ENCODE measurements around the gene SIRPA. TPM values are rescaled to one million over a fixed set of nuclear protein-coding genes. Genes with fewer than 3 reads are reported as not detected.

Gene SIRPA
- polyA plus RNA-seq, 12 donors: 20.9 to 37.6 (median 29.7) TPM; not detected in 1

DNA sequence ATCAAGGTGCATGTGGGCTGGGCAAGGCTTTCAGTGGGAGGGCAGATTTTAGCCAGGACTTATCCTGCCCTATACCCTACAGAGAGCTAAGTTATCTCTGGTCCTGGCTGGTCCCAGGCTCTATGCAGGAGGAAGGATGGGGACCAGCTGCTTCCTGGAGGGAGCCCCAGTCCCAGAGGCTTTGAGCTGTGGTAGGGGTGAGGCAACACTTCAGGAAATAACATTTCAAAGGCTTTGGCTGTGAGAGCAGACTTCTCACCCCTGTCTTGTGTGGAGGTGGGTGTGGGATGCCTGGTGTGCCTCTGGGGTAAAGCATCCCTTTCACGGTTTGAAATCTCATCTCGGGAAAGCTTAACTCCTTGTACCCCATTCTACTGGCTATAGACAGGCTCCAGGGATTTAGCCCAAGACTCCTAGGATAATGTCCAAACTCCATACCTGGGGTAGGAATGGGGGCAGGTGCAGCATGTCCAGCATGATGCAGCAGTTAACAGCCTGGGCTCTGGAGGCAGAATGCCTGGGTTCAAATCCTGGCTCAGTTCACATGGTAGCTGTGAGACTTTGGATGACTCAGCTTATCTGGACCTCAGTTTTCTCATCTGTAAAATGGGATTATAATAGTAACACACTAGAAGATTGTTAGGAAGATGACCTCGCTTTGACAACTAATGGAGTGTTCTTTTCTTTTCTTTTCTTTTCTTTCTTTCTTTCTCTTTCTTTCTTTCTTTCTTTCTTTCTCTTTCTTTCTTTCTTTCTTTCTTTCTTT, 27.5 kb upstream of the SIRPA start:
- DNase-seq: no peak

DNA sequence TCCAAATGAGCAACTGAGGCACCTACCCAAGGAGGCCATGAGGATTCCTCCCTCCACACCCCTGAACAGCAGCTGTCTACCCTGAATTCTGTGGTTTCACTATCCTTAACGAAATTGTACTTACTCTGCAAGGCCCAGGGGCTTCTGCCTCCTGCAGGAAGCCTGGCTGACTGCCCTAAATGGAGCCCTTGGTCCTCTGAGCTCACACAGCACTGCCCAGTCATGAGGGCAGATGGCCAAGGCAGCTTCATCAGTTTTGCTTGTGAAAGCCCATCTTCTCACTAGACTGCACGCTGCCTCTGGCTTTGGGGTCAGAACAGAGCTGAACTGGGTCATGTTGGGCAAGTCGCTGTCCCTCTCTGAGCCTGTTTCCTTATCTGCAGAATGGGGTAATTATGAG, 26.4 kb upstream of the SIRPA start:
- DNase-seq: no peak

DNA sequence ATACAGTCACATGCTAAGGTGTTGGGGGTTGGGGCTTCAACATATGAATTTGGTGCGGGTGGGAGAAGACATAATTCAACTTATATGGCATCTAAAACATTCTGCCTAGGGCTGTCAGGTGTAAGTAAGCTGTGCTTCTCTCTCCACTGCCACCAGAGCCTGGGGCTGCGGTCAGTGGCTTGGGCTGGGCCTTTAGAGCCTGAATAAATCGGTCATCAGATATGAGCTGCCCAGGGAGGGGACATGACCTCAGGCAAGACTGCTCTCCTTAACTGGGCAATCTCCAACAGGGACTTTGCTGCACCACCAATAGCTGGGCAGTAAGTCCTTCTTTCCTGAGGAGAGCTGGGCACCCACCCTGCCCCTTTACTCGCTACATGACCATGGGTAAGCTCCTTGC, 24.9 kb upstream of the SIRPA start:
- no peak for DNase-seq

DNA sequence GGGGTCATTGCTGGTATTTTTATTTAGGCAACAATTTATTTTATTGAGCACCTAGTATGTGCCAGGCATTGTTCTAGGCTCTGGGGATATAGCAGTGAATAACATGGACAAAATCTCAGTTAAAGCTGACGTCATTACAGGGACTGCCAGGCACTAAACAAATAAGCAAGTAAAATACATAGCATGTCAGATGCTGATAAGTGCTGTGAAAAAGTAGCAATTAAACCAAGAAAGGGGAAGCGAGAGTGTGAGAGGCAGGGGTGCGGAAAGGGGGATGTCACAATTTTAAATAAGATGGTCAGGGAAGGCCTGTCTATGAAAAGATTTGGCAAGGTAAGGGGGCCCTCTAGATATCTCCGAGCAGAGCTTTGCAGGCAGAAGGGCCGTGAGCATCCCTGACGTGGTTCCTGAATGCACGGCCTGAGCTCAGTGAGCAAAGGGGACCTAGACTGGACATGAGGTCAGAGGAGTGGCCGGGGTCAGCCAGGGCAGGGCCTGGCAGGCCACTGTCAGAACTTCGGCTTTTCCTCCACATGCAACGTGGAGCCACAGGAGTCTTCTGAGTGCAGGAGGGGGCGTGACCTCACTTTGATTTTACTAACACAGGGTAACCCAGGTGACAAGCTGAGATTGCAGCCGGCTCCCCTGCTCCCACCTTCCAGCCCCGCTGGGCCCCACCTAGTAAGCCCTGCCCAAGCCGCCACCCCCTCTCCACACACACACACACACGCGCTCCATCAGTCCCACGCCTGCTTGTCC, 24.2 kb upstream of the SIRPA start:
- no peak for DNase-seq

DNA sequence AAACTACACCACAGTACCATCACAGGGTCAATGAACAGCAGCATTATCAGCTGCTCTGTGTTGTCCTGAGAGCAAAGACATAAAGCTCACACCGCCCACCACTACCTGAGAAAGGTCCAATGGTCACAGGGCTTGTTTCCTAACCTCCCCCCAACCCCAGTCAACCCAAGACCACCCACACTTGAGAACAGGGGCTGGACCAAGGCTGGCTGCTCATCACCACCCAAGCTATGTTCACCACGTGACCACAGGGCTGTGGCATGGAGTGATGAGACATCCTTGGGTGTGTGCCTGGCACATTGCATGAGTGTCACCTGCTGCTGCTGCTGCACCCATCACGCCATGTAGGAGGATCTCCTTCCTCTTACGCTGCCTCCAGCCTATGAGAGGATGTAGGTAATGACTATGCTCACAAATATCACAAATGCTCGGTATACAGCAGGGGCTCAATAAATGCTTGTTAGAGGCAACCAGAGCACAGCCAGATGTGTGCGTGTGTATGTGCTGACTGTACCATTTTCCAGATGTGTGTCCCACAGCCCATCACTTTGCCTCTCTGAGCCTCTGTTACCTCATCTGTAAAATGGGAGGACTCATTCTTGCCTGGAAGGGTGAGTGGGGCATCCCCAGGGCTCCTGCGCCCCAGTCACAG, 23.3 kb upstream of the SIRPA start:
- DNase-seq: no peak

DNA sequence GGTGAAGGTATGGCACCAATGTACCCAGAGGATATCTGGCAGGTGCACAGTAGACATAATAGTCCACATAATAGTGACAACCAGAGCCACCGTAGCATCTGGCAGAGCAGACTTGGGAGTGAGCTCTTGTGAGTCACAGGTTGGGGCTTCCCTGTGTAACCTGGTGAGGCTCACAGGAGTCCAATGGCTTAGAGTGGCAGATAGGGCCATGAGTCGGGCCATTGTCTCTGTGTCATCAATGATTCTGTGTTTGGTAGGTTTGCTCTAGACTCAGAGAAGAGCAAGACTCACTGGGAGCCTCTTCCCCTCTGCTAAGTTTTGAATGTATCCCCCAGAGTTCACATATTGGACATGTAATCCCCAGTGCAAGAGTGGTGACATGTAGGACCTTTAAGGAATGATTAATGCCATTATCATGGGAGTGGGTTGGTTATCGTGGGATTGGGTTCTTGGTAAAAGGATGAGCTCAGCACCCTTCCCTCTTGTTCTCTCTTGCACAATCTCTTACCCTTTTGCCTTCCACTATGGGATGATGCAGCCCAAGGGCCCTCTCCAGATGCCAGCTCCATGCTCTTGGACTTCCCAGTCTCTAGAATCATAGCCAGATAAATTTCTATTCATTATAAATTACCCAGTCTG, 22.6 kb upstream of the SIRPA start:
- no peak for DNase-seq

DNA sequence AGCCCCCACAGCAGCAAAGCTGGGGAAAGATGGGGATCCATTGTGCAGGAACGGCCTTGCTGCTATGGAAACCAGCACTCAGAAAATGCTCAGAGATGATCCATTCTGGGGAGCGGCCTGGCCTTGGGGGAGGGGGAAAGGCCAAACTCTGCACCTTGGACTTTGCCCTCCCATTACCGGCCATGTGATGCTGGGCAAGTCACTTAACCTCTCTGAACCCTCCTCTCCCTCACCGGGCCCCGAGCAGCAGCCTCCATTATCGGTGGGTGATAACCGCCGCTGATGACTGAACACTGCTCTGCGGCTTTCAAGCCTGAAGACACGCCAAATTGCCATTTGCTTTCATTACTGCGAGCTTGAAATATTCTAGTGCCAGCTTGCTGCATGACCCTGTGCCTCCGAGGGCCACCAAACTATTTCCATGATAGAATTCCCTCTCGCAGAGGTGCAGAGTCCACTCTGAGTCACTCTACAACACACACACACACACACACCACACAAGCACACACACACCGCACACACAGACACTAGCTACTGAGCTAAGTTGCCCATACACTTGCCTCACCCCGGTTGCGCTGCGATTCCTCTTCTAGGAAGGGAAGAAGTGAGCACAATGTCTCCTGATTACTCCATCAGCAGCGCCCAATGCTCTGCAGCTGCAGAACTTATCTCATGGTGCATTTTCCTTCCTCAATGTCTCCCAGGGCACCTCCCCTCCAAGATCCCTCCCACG, 20.6 kb upstream of the SIRPA start:
- DNase-seq: no peak

DNA sequence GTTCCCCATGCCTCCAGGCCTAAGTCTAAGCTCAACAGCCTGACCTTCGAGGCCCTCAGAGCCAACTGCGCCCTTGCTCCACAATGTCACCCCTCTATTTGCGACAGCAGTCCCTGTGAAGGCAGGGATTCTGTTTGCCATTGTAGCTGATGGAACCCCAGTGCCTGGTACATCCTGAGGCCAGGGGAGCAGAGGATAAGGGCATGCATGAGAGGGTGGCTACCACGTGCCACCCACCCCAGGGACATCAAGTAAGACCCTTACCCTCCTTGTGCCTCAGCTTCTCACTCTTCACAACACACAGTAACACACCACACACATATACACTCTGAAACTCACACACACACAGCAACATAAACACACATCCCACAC, 20.0 kb upstream of the SIRPA start:
- DNase-seq: no peak

DNA sequence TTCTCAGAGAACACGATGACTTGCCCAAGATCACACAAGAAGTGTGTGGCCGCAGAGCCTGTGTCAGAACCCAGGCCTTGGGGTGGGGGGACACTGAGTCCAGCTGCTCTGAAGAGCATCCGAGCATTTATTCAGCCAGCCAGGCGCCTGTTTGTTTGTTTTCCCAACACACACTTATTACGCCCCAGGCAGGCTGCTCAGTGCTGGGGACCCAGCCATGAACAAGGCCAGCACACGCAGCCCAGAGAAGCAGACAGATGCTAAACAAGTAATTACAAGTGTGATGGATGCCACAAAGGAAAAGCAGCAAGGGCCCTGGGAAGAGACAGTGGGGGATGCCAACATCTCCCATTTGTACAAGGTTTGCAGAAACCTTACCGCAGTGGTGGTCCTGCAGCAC, 19.4 kb upstream of the SIRPA start:
- DNase-seq: no peak

DNA sequence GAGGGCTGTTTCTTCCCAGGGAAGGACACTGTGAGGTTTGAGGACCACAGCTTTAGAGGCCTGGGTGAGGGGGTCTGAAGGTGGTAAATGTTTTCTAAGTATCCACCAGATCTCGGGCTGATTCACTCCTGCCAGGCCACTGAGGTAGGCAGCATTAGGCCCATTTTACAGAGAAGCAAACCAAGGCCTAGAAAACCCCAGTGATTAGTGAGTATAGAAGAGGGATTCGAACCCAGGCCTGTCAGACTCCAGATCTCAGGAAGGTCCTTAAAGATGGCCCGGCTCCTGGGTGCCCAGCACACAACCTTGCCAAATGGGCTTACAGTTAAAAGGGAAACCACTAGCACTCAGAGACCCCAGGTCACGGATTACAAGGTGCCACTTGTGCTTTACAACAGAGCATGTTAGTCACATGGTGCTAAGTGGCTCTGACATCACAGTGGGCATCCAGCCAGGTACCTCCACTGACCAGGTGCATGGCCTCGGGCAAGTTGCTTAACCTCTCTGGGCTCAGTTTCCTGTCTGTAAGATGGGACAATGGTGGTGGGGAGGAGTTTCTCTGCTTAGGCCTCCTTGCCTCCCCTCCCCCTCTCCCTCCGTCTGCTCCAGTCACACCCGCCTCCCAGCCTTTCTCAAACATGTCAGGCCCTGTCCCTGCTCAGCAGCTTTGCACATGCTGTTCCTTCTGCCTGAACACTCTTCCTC, 18.8 kb upstream of the SIRPA start:
- no peak for DNase-seq

DNA sequence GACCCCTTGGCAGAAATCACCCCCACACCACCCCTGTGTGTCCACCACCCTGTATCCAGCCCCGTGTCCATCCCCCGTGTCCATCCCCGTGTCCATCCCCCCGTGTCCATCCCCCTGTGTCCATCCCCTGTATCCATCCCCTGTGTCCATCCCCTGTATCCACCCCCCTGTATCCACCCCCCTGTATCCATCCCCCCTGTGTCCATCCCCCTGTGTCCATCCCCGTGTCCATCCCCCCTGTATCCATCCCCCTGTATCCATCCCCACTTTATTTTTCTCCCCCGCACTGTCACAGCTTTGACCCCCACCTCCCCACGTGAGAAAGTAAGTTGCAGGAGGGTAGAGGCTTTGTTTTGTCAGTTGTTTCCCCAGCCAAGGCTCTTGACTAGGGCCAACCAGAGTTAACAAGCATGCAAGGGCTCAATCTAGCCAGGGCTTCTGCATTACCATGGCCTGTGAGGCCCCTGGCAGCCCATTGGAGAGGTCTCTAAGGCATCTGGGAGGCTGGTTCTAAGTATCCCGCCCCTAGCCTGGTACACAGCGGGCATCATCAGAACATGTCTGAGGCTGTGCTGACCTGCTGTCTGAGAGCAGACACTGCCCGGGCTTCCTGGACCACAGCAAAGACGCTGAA, 18.1 kb upstream of the SIRPA start:
- no peak for DNase-seq

DNA sequence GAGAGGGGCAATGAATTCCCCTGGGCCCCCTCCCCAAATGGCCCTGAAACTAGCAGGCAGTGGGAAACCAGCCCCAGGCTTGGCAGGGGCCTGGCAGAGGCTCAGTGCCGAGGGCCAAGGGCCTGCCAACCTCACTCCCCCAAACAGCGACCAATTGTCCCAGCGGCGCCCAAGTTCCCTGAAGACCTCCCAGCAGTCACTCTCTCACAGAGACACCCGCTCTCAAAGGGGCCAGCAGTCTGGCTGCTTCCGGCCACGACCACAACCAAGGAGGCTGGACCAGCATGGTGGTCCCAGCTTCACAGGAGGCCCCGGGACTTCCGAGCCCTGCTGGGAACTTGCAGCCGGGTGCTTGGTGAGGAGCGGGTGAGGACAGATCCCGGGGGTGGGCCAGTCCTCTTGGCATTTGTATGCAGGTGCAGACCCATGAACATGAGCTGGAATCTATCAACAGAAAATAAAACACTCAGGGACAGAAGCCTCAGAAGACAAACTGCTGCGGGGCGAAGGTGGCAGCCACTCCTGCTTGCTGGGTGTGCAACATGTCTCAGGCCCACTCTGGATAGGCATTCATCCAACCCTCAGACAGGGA, 17.5 kb upstream of the SIRPA start:
- no peak for DNase-seq

DNA sequence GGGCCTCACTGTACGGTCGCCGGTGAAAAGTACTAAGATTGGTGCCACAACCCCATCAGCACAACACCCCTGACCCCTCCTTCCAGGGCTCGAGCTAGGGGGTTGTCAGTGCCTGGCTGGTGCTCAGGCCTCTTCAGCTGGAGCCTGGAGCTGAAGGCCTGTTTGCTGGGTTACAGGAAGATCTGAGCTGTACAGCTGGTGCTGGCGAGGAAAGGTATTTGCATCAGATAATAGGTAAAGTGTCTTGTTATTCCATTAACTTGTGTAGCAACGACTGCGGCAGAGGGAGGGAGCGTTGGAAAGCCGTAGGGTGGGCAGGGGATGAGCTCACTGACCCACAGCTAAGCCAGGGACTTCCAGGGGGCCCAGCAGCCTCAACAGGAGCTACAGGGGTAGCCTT, 15.8 kb upstream of the SIRPA start:
- DNase-seq: no peak

DNA sequence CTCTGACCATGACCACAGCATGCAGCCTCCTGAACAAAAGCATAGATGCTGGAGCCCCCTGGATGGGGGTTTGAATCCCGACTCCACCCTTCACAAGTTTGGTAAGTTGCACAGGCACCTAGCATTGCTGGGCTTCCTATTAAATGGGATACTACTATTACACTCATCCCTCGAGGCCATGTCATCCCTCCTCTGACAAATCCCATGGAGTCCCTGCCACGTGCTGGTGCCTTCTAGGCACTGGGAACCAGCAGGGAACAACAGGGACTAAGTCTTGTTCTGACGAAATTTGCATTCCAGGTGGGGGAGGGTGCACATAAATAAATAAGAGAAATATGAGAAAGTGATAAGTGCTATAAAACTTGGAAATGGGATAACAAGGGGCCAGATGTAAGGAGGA, 15.3 kb upstream of the SIRPA start:
- DNase-seq: no peak

DNA sequence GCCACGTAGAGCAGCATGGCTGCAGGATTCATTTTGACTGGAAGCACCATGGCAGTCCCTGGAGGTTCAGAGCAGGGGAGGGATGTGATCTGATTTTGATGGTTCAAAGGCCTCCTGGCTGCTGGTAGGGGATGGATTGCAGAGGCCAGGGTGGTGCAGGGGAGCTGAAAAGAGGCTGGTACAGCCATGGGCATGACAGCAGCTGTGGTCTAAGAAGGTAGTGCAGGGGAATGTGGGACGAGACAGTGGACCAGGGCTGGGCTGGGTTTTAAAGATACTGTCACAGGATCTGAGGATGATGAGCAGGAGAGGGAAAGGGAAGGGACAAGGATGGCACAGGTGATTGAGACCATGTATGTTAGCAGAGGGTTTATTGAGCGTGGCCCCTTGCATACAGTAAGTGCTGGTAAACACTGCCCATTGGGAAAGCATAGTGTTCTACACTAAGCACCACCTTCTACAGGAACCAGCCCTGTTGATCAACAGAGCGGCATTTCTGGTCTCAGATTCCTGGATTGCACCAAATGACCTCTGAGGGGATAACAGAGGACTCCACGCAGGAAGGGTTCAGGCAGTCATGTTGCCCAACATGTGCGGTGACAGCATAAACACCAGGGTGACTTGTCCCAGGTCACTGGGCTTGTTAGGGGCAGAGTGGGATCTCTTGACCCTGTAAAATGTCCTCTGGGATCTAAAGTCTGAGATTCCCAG, 14.5 kb upstream of the SIRPA start:
- DNase-seq: no peak

DNA sequence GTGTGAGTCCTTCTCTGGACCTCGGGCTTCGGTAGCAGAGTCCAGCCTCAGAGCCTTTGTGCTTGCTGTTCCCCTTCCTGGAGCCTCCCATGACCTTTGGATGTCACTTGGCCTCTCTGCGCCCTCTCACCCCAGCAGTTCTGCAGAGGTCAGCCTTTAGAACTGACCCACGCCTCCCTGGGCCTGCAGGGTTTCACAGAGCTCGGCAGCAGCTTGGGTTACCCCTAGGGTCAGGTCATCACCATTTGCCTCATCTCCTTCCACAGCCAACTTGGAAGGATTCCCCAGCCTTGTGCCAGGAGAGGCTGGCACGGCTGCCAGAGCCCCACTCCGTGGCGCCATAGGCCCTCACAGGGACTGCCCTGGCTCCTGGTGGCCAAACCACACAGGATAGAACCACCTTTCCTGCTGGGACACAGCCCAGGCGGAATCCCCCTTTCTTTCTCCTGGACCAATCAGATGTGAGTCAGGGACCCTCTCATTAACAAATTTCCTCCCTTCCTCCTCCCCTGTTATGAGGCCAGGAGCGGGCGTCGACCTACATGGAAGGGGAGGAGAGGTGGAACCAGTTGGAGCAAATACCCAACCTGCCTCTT, 13.9 kb upstream of the SIRPA start:
- no peak for DNase-seq

DNA sequence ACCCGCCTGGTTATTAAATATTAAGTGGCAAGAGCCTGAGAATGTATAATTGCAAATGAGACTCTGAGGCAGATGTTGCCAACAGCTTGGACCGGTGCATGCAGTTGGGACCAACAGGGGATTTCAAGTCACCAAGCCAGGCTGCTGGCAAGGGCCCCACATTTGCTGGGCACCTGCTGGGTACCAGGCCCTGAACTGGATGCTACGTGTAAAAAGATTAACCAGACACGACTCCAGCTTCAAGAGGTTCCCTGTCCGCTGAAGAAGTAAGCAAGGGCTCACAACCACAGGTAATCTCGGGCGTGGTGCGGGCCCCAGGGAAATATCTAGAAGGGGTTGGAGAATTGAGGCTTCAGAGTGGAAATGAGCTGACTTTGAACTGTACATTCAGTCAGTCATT, 13.2 kb upstream of the SIRPA start:
- DNase-seq: no peak

DNA sequence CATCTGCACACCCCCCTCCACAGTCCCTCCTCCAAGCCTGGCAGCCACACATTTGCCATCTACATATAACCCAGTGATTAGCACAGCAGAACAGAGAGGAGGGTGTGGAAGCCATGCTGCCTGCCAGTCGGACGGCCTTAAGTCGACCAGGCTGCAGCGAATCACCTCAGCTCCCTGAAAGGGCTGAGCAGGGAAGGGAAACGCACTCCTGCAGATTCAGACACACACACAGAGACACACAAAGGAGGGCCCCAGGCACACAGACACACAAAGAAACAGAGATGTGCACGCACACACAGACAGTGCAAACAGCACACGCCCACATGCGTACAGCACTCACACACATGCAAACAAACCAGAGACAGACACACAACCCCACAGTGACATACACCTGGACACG, 11.2 kb upstream of the SIRPA start:
- DNase-seq: no peak

DNA sequence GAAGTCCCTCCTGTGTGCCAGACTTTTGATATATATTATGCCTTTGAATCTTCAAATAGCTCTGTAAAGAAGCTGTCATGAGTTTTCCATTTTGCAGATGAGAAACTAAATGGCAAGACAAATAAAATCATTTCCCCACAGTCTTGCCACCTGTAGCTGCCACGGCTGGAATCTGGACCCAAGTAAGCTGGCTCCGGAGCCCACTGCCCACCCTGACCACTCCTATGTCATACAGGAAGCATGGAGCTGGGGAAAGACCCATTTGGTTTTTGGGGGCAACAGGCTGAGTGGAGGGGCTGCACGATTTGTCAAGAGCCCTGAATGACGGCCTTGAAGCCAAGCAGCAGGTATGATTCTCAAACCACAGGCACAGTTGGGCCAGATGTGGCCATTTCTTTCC, 10.0 kb upstream of the SIRPA start:
- no peak for DNase-seq
